CD4-positive, alpha-beta T cell treated with Interleukin-15 for 4 hours (primary cell): ENCODE data around the gene OR2A1.
"Not testable (repeated sequence)": the region's sequence is repeated elsewhere in the genome, so short reads cannot be mapped to it uniquely, and the experiment has no call there.

Experiments
- DNase-seq: peaks from one replicate; pipeline ENCODE4 v3.0.0-alpha.2; 2020; ENCODE audit warnings: low spot score

The OR2A1 gene

GRCh38 chr7:144311872-144312469, at the start of gene OR2A1:
TSS of gene OR2A1 (plus strand) at chr7:144312419. CDS start at chr7:144318125, 5,706 bp downstream.
- DNase-seq: not testable (repeated sequence)

- DNase-seq: not testable (repeated sequence)
These were observed 47.5 kb upstream of the OR2A1 start, which contains the start of gene OR2A7 for GRCh38 chr7:144264692-144265091. TSS of gene OR2A7 (minus strand) at chr7:144264792. CDS start at chr7:144259628, 5,164 bp downstream.

DNA sequence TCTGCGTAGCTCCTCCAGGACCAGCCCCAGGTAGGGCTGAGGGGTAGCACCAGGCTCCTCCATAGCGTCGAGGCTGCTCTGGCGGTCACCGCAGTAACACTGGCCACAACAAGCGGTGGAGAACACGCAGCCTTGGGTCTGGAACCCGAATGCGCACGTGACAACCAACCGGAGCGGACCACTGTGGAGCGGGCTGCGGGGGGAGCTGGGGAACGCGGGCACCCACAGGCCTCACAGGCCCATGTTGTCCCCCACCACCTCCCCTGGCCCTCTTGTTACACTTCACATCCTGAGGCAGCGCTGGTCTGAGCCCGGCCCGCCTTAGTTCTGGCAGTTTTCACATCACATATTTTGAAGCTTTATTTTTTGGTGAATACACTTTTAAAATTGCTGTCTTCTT, 43.0 kb upstream of the OR2A1 start, which contains the start of gene CTAGE8:
TSS of gene CTAGE8 (minus strand) at position 101 of the 400 bp plus-strand sequence. CDS start at position 63, 38 bp downstream.
- DNase-seq: not testable (repeated sequence)

DNA sequence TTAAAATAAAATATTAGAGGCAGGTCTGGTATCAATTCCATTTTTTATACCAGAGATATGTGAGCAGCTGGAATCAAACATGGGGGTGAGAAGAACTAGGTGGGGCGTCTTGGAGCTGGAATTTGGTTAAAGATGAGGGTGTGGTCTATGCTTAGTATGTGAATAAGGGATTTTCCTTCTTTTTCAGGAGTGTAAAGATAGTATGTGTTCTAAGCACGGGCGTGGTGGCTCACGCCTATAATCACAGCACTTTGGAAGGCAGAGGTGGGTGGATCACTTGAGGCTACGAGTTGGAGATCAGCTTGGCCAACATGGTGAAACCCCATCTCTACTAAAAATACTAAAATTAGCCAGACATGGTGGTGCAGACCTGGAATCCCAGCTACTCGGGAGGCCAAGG, 36.9 kb upstream of the OR2A1 start:
- not testable (repeated sequence) for DNase-seq

DNA sequence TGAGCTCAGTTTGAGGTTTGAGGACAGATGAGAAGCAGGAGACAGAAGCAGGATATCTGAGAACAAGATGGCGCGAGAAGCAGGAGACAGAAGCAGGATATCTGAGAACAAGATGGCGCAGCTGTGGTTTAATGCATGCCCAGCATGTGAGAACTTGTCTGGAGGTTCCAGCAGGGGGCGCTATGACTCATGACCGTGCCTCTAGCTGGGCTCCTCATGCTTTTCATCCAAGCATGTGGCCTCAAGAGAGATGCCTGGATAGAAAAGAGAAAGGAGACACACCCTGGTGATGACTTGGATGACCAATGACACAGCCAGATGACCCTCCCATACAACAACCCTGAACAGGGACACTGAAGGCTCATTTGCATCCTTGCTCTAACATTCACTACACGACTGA, 32.2 kb upstream of the OR2A1 start:
- DNase-seq: not testable (repeated sequence)

DNA sequence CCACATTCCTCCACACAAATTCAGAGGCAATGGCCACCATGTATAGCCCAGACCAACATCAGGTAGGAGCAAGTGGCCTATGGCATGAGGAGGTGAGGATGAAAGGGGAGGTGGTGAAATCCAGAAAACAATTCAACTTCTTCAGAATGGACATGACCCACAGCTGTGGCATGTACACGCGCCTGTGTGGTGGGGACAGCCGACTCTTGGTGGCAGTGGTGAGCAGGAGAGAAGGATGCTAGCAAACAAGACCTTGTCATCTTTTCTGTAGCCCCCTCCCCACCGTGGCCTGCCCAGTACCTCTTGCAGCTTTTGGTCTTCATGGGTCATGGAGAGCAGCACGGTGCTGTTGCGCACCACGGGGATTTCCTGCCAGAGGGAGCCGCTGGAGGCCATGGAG, 30.2 kb upstream of the OR2A1 start:
- not testable (repeated sequence) for DNase-seq

DNA sequence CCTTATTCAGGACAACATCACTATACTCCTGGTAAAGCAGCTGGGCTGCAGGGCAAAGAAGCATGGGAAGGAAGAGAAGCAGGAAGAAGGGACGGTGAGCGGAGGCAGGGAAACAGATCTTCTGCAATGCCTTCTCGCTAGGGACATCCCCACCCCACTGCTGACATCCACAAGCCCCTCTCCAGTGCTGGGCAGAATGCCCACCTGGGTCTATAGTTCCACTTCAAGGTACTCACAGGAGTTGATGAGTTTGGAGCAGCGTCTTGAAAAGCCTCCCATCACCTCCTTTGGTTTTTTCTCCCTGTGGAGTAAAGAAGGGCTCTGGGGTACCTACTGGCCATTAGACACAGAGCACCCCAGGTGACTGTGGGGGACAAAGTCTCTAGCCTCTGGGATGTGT, 29.7 kb upstream of the OR2A1 start:
- DNase-seq: not testable (repeated sequence)

- not testable (repeated sequence) for DNase-seq
These were observed 28.5 kb upstream of the OR2A1 start for GRCh38 chr7:144283716-144284115.

GRCh38 chr7:144287171-144287784, 24.9 kb upstream of the OR2A1 start:
- not testable (repeated sequence) for DNase-seq

DNA sequence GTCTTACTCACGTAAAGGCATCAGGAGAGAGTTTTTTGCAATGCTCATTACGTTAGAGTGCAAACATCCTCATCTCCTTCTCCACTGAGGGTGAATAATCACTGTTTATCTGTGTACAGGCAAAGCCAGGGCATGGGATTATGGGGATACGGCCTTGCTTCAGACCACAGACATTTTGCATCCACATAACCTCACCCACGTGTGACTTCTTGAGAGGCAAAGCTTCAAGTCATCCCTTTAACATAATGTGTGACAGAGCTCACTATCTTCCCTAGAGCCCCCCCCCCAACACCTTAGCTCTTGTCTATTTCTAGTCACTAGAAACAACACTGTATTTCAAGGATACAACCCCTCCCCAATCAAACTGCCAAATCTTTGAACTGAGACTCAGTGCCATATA, 20.6 kb upstream of the OR2A1 start:
- DNase-seq: not testable (repeated sequence)

DNA sequence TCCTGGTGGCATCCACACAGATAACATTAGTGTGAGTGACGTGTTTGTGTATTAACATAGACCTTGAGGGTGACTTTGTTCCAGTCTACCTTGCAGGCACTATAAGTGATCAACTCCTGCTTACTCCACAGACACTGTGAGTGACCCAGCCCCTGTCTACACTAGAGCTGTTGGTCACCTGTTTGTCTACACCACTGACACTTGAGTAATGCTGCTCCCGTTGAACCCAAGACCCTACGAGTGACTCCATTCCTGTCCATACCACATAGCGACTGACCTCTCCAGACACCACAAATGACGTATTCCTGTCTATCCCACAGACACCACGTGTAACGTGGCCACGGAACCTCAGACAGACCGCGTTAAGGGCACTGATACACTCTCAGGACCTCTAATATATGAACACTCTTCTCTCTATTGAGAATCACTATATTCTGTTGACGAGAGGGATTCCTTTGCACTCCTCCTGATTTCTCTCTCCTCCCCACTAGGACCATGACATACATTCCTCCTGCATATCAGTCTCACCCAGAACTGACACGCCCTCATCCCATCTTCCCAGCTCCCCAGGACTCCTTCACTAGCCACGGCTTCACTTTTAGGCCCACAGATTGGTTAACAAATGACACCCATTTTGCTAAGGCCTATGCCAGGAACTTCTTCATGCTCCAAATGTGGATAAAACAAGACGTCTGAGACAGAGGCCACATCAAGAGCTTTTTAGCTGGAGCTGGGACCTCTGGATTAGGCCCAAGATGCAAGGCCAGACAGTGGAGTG, 19.6 kb upstream of the OR2A1 start:
- not testable (repeated sequence) for DNase-seq

- DNase-seq: not testable (repeated sequence)
These were observed 18.3 kb upstream of the OR2A1 start for GRCh38 chr7:144293794-144294499.

- not testable (repeated sequence) for DNase-seq
These were observed 9.5 kb upstream of the OR2A1 start for GRCh38 chr7:144302578-144303303.

- DNase-seq: not testable (repeated sequence)
These were observed 8.6 kb upstream of the OR2A1 start for GRCh38 chr7:144303607-144304006.

DNA sequence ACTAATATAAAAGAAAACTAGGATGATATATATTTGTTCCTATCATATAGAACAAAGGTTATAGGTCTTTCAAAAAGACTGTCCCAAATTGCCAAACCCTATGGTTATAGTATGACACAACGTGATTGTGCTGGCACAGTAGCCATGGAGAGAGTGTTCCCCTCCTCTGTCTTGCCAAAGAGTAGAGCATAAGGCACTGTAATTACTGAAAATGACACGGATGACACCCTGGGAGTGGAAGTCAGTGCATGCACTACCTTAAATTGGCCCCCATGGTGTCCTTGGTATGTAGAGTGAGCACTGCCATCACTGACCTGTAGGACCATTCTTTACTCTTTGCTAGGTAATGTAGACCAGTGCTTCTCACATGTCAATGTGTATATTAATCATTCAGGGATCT, 7.1 kb upstream of the OR2A1 start:
- not testable (repeated sequence) for DNase-seq

DNA sequence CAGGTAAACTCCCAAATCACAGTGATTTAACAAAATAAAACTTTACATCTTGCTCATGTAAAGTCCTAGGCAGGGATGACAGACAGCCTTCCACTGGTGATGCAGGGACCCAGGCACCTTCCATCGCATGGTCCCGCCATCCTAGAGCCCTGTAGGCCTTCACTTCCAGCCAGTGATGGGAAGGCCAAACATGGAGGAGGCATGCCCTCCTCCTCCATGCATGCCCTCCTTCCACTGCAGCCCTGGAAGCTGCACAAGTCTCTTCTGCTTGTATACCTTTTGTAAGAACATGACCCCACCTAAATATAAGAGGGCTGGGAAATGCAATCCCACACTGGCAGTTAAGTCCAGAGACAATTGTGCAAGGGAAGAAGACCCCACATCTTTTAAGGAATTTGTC, 2.5 kb upstream of the OR2A1 start:
- DNase-seq: not testable (repeated sequence)

DNA sequence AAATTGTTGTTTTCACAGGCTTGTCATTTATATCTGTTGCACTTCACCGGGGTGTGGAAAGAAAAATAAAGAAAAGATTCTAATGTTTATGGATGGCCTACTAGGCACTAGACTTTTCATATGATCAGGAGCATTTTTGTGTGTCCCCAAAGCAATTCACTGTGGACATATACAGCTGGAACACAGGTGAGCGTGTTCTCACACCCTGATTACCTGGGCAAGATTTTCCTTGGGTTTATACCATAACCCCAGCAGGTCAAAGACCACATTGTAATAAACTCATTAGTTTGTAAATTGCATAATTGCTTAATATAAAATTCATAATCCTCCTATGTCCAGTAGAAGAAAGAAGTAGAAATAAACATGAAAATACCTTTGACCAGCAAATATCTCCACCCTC, 1.0 kb upstream of the OR2A1 start:
- DNase-seq: not testable (repeated sequence)

DNA sequence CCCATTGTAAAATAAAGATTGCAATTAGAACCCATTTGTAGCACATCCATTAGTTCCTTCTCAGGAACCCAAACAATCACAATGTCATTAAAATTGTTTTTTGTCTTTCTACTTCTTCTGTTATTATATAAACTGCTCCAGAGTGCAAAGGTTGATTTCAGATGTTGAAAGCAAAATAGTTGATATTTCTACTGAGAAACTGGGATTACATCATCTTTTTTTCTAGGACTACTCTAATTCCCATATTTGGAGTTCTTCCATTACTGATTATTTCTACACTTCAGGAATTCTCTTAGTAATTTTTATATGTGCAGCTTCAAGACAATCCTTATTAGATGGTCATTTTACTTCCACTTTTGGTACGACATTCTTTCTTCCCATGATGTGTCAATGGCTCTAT, 5.3 kb downstream of the OR2A1 start:
- not testable (repeated sequence) for DNase-seq

DNA sequence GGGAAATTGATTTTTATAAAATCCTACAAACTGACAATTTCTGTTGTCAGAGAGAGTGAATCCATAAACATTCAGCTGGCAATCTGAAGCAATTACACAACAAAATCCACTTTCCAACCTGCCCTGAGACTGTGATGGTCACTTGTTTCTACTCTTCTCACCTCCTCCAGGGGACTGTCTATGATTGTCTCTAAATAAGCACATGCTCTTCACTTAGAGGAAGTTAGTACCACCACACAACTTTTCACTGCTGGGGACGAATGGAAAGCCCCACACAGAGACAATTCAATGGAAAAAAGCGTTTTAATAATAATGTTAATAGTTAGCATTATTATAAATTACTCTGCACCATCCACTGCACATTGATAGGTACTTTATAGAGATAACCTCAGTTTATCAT, 7.3 kb downstream of the OR2A1 start:
- not testable (repeated sequence) for DNase-seq

GRCh38 chr7:144321677-144322206, 9.5 kb downstream of the OR2A1 start:
- DNase-seq: not testable (repeated sequence)

DNA sequence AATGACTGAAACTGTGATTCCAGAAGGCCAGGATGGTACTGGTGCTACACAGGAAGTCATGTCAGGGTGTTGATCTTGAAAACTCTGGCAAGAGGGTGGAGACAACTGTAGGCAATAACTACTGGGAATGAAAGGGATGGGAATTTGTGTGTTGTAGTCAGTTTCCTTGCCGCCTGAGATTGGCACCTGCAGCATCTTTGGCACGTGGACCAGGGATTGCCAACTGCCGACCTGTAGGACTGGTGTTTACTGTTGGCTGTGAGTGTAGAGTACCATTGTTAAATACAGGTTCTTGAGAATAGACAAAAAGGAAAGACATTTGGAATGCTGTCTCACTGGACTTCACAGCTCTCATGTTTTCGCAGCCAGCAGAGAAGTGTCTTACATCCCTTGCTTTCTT, 11.1 kb downstream of the OR2A1 start:
- not testable (repeated sequence) for DNase-seq
